HG03139 (cell line): Measurements from ENCODE around the gene ZBTB3.
"Not testable (repeated sequence)": the region's sequence is repeated elsewhere in the genome, so short reads cannot be mapped to it uniquely, and the experiment has no call there.

Experiments
- ATAC-seq: cut with Tn5 transposase; IDR thresholded peaks from one replicate; pipeline ENCODE4 v1.9.1; 2021; ENCODE audit not compliant: unreplicated experiment

The ZBTB3 gene

GRCh38 chr11:62716816-62717215, 37.1 kb downstream of the ZBTB3 start:
- no peak for ATAC-seq

GRCh38 chr11:62716206-62716605, 37.8 kb downstream of the ZBTB3 start:
- ATAC-seq, result no peak

- no peak for ATAC-seq
These were observed 38.5 kb downstream of the ZBTB3 start for GRCh38 chr11:62715150-62716130.

GRCh38 chr11:62713343-62713742, 40.6 kb downstream of the ZBTB3 start:
- ATAC-seq, result no peak

- ATAC-seq, result no peak
These were observed 41.1 kb downstream of the ZBTB3 start for GRCh38 chr11:62712861-62713260.

GRCh38 chr11:62712276-62712812, 41.6 kb downstream of the ZBTB3 start:
- ATAC-seq, result no peak

GRCh38 chr11:62710001-62710345, 44.0 kb downstream of the ZBTB3 start:
- no peak for ATAC-seq

- peak; percentile 57 for ATAC-seq
These were observed 44.5 kb downstream of the ZBTB3 start for GRCh38 chr11:62709247-62710000.

GRCh38 chr11:62708793-62709192, 45.2 kb downstream of the ZBTB3 start:
- ATAC-seq, result no peak

- ATAC-seq, result no peak
These were observed 45.6 kb downstream of the ZBTB3 start for GRCh38 chr11:62708392-62708791.

GRCh38 chr11:62707277-62707861, 46.6 kb downstream of the ZBTB3 start, which contains the start of the genes BSCL2 and GNG3:
BSCL2 (minus strand) TSS chr11:62707424; CDS start chr11:62707195, 229 bp downstream.
GNG3 (plus strand) TSS chr11:62707676; CDS start chr11:62708296, 620 bp downstream.
- ATAC-seq, result no peak

- ATAC-seq, result no peak
These were observed 47.1 kb downstream of the ZBTB3 start for GRCh38 chr11:62706850-62707247.

- ATAC-seq, result peak; percentile 57
These were observed 47.8 kb downstream of the ZBTB3 start for GRCh38 chr11:62705880-62706849.

- no peak for ATAC-seq
These were observed 48.5 kb downstream of the ZBTB3 start for GRCh38 chr11:62705413-62705812.

GRCh38 chr11:62703921-62704320, 50.0 kb downstream of the ZBTB3 start:
- ATAC-seq, result not testable (repeated sequence)

GRCh38 chr11:62702246-62702645, 51.7 kb downstream of the ZBTB3 start:
- no peak for ATAC-seq
